IPS-15b (cell line): ENCODE data around the gene FBXO21.
"Not testable (repeated sequence)": the region's sequence is repeated elsewhere in the genome, so short reads cannot be mapped to it uniquely, and the experiment has no call there.

Experiments used
- H3K27me3 ChIP-seq: one replicate; pipeline ENCODE4 v1.6.1; 2013; ENCODE audit warnings: low read length; ENCODE audit not compliant: control insufficient read depth, insufficient read depth
- H3K36me3 ChIP-seq: one replicate; pipeline ENCODE4 v1.6.1; 2013; ENCODE audit warnings: low read length; ENCODE audit not compliant: control insufficient read depth, insufficient read depth
- H3K4me1 ChIP-seq: one replicate; pipeline ENCODE4 v1.6.1; 2013; ENCODE audit warnings: mild to moderate bottlenecking, low read length; ENCODE audit not compliant: control insufficient read depth, insufficient read depth
- H3K4me3 ChIP-seq: one replicate; pipeline ENCODE4 v1.5.1; 2013; ENCODE audit warnings: low read depth, low read length
- H3K9ac ChIP-seq: one replicate; pipeline ENCODE4 v1.6.1; 2013; ENCODE audit warnings: low read depth, mild to moderate bottlenecking, low read length
- H3K9me3 ChIP-seq: one replicate; pipeline ENCODE4 v1.6.1; 2013; ENCODE audit warnings: mild to moderate bottlenecking, low read length; ENCODE audit not compliant: control insufficient read depth, insufficient read depth

Gene FBXO21

GRCh38 chr12:117214797-117215196 is 24.5 kb upstream of the FBXO21 start:
- no peaks in the 10 kb centered on the region for H3K36me3 ChIP-seq
- no peak overlapping the region for H3K4me3 ChIP-seq
- H3K9ac ChIP-seq = no peak overlapping the region
- no peaks in the 10 kb centered on the region for H3K4me1 ChIP-seq
- H3K9me3 ChIP-seq = no peaks in the 10 kb centered on the region
- no peaks in the 10 kb centered on the region for H3K27me3 ChIP-seq

- H3K27me3 ChIP-seq = no peaks in the 10 kb centered on the region
- H3K36me3 ChIP-seq = no peaks in the 10 kb centered on the region
- no peaks in the 10 kb centered on the region for H3K4me1 ChIP-seq
- H3K4me3 ChIP-seq = no peak overlapping the region
- no peaks in the 10 kb centered on the region for H3K9me3 ChIP-seq
- H3K9ac ChIP-seq = no peak overlapping the region
Measured at GRCh38 chr12:117213295-117213808, 23.1 kb upstream of the FBXO21 start.

GRCh38 chr12:117212563-117213190 is 22.4 kb upstream of the FBXO21 start:
- Histone ChIP-seq H3K36me3 (no peaks in the 10 kb centered on the region), H3K4me3 (no peak overlapping the region), H3K9me3 (no peaks in the 10 kb centered on the region), H3K27me3 (no peaks in the 10 kb centered on the region), H3K9ac (no peak overlapping the region), H3K4me1 (no peaks in the 10 kb centered on the region)

GRCh38 chr12:117210266-117210918 is 20.1 kb upstream of the FBXO21 start:
- no peak overlapping the region for H3K9ac ChIP-seq
- no peak overlapping the region for H3K4me3 ChIP-seq
- no peaks in the 10 kb centered on the region for H3K4me1 ChIP-seq
- H3K9me3 ChIP-seq = no peaks in the 10 kb centered on the region
- H3K36me3 ChIP-seq = no peaks in the 10 kb centered on the region
- no peaks in the 10 kb centered on the region for H3K27me3 ChIP-seq

- H3K9ac ChIP-seq = no peak overlapping the region
- H3K36me3 ChIP-seq = no peaks in the 10 kb centered on the region
- H3K4me3 ChIP-seq = no peak overlapping the region
- H3K9me3 ChIP-seq = no peaks in the 10 kb centered on the region
- H3K4me1 ChIP-seq = no peaks in the 10 kb centered on the region
- no peaks in the 10 kb centered on the region for H3K27me3 ChIP-seq
Measured at GRCh38 chr12:117209626-117210025, 19.4 kb upstream of the FBXO21 start.

- Histone ChIP-seq H3K27me3 (no peaks in the 10 kb centered on the region), H3K9me3 (no peaks in the 10 kb centered on the region), H3K4me3 (no peak overlapping the region), H3K4me1 (no peaks in the 10 kb centered on the region), H3K36me3 (no peaks in the 10 kb centered on the region), H3K9ac (no peak overlapping the region)
Measured at GRCh38 chr12:117208811-117209455, 18.7 kb upstream of the FBXO21 start.

GRCh38 chr12:117208206-117208605 is 17.9 kb upstream of the FBXO21 start:
- Histone ChIP-seq H3K9ac (no peak overlapping the region), H3K36me3 (no peaks in the 10 kb centered on the region), H3K4me3 (no peak overlapping the region), H3K27me3 (no peaks in the 10 kb centered on the region), H3K9me3 (no peaks in the 10 kb centered on the region), H3K4me1 (no peaks in the 10 kb centered on the region)

- no peaks in the 10 kb centered on the region for H3K4me1 ChIP-seq
- H3K27me3 ChIP-seq = no peaks in the 10 kb centered on the region
- no peaks in the 10 kb centered on the region for H3K9me3 ChIP-seq
- H3K4me3 ChIP-seq = no peak overlapping the region
- H3K9ac ChIP-seq = no peak overlapping the region
- H3K36me3 ChIP-seq = no peaks in the 10 kb centered on the region
Measured at GRCh38 chr12:117207675-117208074, 17.4 kb upstream of the FBXO21 start.

- H3K4me3 ChIP-seq = no peak overlapping the region
- H3K4me1 ChIP-seq = no peaks in the 10 kb centered on the region
- no peaks in the 10 kb centered on the region for H3K27me3 ChIP-seq
- H3K9me3 ChIP-seq = no peaks in the 10 kb centered on the region
- no peak overlapping the region for H3K9ac ChIP-seq
- no peaks in the 10 kb centered on the region for H3K36me3 ChIP-seq
Measured at GRCh38 chr12:117202556-117202955, 12.3 kb upstream of the FBXO21 start.

GRCh38 chr12:117202033-117202432 is 11.8 kb upstream of the FBXO21 start:
- H3K9ac ChIP-seq = no peak overlapping the region
- H3K9me3 ChIP-seq = no peaks in the 10 kb centered on the region
- no peaks in the 10 kb centered on the region for H3K27me3 ChIP-seq
- no peak overlapping the region for H3K4me3 ChIP-seq
- H3K4me1 ChIP-seq = no peaks in the 10 kb centered on the region
- H3K36me3 ChIP-seq = no peaks in the 10 kb centered on the region

- not testable (repeated sequence) for H3K4me3 ChIP-seq, H3K36me3 ChIP-seq, H3K9me3 ChIP-seq, H3K4me1 ChIP-seq, H3K27me3 ChIP-seq, H3K9ac ChIP-seq
Measured at GRCh38 chr12:117199956-117200744, 9.9 kb upstream of the FBXO21 start.
